ENCODE results near the gene CSRP3. TPM values are rescaled to one million over a fixed set of nuclear protein-coding genes. Genes with fewer than 3 reads are reported as not detected.

CSRP3 gene
- total and polyA plus RNA-seq, 9 of the 15 experiments (the other 6 are each of a cell fraction or from before 2014, with no cell fraction given) = 0.14 TPM; not detected in 8

DNA sequence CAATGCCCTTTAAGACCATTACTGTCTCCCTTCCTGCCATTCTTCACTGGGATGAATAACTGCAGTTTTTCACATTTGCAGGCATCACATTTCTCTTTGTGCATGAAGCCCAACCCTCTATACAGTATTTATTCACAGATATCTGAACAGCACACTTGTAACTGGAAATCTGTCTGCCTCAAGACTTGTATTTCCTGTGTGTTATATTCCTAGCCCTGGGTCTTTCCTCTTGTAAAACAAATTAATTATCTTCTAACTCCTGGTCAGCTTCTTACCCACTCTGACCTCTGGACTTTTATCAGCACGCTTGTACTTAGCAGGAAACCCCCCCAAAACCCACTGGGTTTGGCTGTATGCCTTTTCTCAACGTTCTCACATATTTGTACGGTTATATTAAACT, 2.0 kb downstream of the CSRP3 start:
- Histone ChIP-seq H3K9ac (ENCODE audit: insufficient read depth in 1 of 2, low read depth in 2 of 2, low read length in 2 of 2) (no peak overlapping the region), H3K4me2 (ENCODE audit: insufficient read depth, low read length) (no peak overlapping the region), H4K20me1 (replicated peaks; ENCODE audit: control insufficient read depth, insufficient read depth, low read length) (no peaks in the 10 kb centered on the region), H3K9me1 (ENCODE audit: control insufficient read depth, insufficient read depth, low read length) (no peaks in the 10 kb centered on the region), H3K79me2 (ENCODE audit: control insufficient read depth, insufficient read depth, low read length) (no peaks in the 10 kb centered on the region), H3K4me3 (no peak overlapping the region), H3K9me3 (replicated peaks; ENCODE audit: control insufficient read depth, insufficient read depth, low read depth, low read length) (no peaks in the 10 kb centered on the region), H3K27me3 (ENCODE audit: control insufficient read depth in 2 of 2, insufficient read depth in 2 of 2, low read length in 2 of 2) (peaks cover 12 to 16% of the 10 kb centered on the region in 2 experiments; a peak in 4 of 5 replicates), H2AFZ (ENCODE audit: low read depth, low read length) (no peak overlapping the region), H3K4me1 (replicated peaks in 1 of 2; ENCODE audit: control insufficient read depth in 2 of 2, insufficient read depth in 2 of 2, low read length in 2 of 2) (no peaks in the 10 kb centered on the region; a peak in 1 of 5 replicates), H3K36me3 (ENCODE audit: control insufficient read depth, insufficient read depth, low read length) (no peaks in the 10 kb centered on the region), H3K27ac (ENCODE audit: extremely low read depth, low read depth, low read length) (no peak overlapping the region)
- intact Hi-C loops (cut with micrococcal nuclease) = no loop called here
- CTCF ChIA-PET (ENCODE audit: low intra/inter-chr PET ratio) = no interaction called here
- in situ Hi-C loops (cut with MboI) = no loop called here
- ATAC-seq (no peak), FAIRE-seq (no peak), DNase-seq (ENCODE audit: extremely low read depth in 1 of 4, low spot score in 3 of 4) (no peak)
- TF ChIP-seq POLR3A (IDR thresholded peaks at IDR 0.05; ENCODE audit: borderline replicate concordance, extremely low read depth, insufficient read depth, insufficient read length) = no peak
- TF ChIP-seq HSF4 (CRISPR knock-in tag; IDR thresholded peaks at IDR 0.05; ENCODE audit: borderline replicate concordance) = no peak
- TF ChIP-seq, protein P1, sequence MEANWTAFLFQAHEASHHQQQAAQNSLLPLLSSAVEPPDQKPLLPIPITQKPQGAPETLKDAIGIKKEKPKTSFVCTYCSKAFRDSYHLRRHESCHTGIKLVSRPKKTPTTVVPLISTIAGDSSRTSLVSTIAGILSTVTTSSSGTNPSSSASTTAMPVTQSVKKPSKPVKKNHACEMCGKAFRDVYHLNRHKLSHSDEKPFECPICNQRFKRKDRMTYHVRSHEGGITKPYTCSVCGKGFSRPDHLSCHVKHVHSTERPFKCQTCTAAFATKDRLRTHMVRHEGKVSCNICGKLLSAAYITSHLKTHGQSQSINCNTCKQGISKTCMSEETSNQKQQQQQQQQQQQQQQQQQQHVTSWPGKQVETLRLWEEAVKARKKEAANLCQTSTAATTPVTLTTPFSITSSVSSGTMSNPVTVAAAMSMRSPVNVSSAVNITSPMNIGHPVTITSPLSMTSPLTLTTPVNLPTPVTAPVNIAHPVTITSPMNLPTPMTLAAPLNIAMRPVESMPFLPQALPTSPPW (CRISPR knock-in tag; IDR thresholded peaks at IDR 0.05) = peak; percentile 10; the same call in 1 of the 2 replicates
- no peak for TF ChIP-seq HNRNPL (IDR thresholded peaks at IDR 0.05; ENCODE audit: low read depth, low read length)
- POLR2A ChIA-PET = interaction anchor here (1.0 to 1.6 kb wide), 3 partner anchors 13 to 19 kb away, joined by 4 read pairs; no protein-coding TSS in a partner anchor
- WGBS (ENCODE audit: insufficient coverage, low coverage, missing lambda C conversion rate) = 4% methylated on average over 3 of the region's 3 CpGs
- no TSS peak for BruUV-seq (replicated peaks)
